B cell (primary cell): ENCODE results near the gene PAPSS2. TPM values are rescaled to one million over a fixed set of nuclear protein-coding genes. Genes with fewer than 3 reads are reported as not detected.

Source experiments
- ATAC-seq: fragments of 200-7000 bp; cut with Tn5 transposase; one replicate; pipeline ENCODE4 v1.10.0; 2021; ENCODE audit warnings: low read depth, mild to moderate bottlenecking, moderate number of reproducible peaks, moderate library complexity
- CTCF ChIA-PET: fragments of 350-600 bp; sonication (Branson Sonifier 250); formaldehyde crosslinking; loops from one replicate; lab custom pipeline; 2021; ENCODE audit warnings: antibody characterized with exemption, inconsistent platforms; lab: Charles Lee
- POLR2A ChIA-PET: fragments of 350-600 bp; sonication (Branson Sonifier 250); formaldehyde crosslinking; loops from one replicate; lab custom pipeline; 2021; ENCODE audit warnings: antibody characterized with exemption; lab: Charles Lee
- DNase-seq: peaks from one replicate; pipeline ENCODE4 v3.0.0; 2013
- H2AFZ ChIP-seq: 2 replicates; pipeline ENCODE4 v1.6.1; 2012; ENCODE audit warnings: mild to moderate bottlenecking, low read depth, low read length; ENCODE audit not compliant: insufficient read depth, poor library complexity, severe bottlenecking
- H3K27ac ChIP-seq, 2 donors: 1 replicate in 1 of 2; 2 replicates in 1 of 2; pipeline ENCODE4 v1.5.1; 2012 to 2013; ENCODE audit warnings: low read length in 2 of 2, mild to moderate bottlenecking in 2 of 2, moderate library complexity in 1 of 2
- H3K27me3 ChIP-seq, 4 experiments: fragments of 200-600 bp in 1 of 4; sonication (generic) in 1 of 4; replicated peaks in 1 of 4; 1 replicate in 2 of 4; 2 replicates in 2 of 4; pipeline versions ENCODE4 v1.6.1 to v1.7.0; 2013 to 2016; ENCODE audit warnings: low read length in 3 of 4, mild to moderate bottlenecking in 2 of 4, mixed read lengths in 1 of 4, moderate library complexity in 1 of 4; ENCODE audit not compliant: insufficient read depth in 4 of 4, control insufficient read depth in 3 of 4; ENCODE audit errors: control extremely low read depth in 1 of 4
- H3K36me3 ChIP-seq, 2 experiments: replicated peaks in 1 of 2; 1 replicate in 1 of 2; 2 replicates in 1 of 2; pipeline versions ENCODE4 v1.6.1 to v1.7.1; 2013; ENCODE audit warnings: low read length in 1 of 2; ENCODE audit not compliant: insufficient read depth in 2 of 2, control insufficient read depth in 1 of 2; ENCODE audit errors: control extremely low read depth in 1 of 2, extremely low read depth in 1 of 2
- H3K4me1 ChIP-seq, 2 donors: fragments of 200-600 bp in 1 of 2; sonication (generic) in 1 of 2; 1 replicate in 1 of 2; 2 replicates in 1 of 2; pipeline versions ENCODE4 v1.5.1 to v1.6.1; 2013 to 2017; ENCODE audit warnings: low read length in 2 of 2; ENCODE audit not compliant: control insufficient read depth in 2 of 2, insufficient read depth in 2 of 2
- H3K4me2 ChIP-seq: replicated peaks from 2 replicates; pipeline ENCODE3; 2012; ENCODE audit warnings: mild to moderate bottlenecking, low read depth, low read length; ENCODE audit not compliant: poor library complexity, severe bottlenecking
- H3K4me3 ChIP-seq, 5 experiments: fragments of 200-600 bp in 1 of 5; sonication (generic) in 1 of 5; 1 replicate in 3 of 5; 2 replicates in 2 of 5; pipeline versions ENCODE4 v1.5.1 to v1.7.0; 2011 to 2016; ENCODE audit warnings: low read length in 4 of 5, mild to moderate bottlenecking in 4 of 5, low read depth in 2 of 5, control low read depth in 1 of 5, moderate library complexity in 1 of 5; ENCODE audit not compliant: insufficient read depth in 1 of 5; ENCODE audit errors: control extremely low read depth in 1 of 5, extremely low read depth in 1 of 5
- H3K79me2 ChIP-seq: fragments of 200-600 bp; sonication (generic); one replicate; pipeline ENCODE4 v1.6.0; 2016; ENCODE audit warnings: low read length; ENCODE audit not compliant: control insufficient read depth, insufficient read depth
- H3K9ac ChIP-seq: fragments of 200-600 bp; sonication (generic); 2 replicates; pipeline ENCODE4 v1.6.1; 2017; ENCODE audit warnings: mild to moderate bottlenecking, low read length, moderate library complexity
- H3K9me3 ChIP-seq, 3 donors: one replicate each; pipeline versions ENCODE4 v1.6.1 to v1.7.1; 2013; ENCODE audit warnings: low read length in 2 of 3; ENCODE audit not compliant: control insufficient read depth in 2 of 3, insufficient read depth in 1 of 3; ENCODE audit errors: control extremely low read depth in 1 of 3
- H4K20me1 ChIP-seq: 2 replicates; pipeline ENCODE4 v1.6.0; 2012; ENCODE audit warnings: mild to moderate bottlenecking, low read length; ENCODE audit not compliant: insufficient read depth, control insufficient read depth, poor library complexity, severe bottlenecking
- H3K27ac Mint-ChIP-seq: one replicate; pipeline ENCODE4 v1.8.0; 2021; ENCODE audit warnings: mixed read lengths
- H3K27me3 Mint-ChIP-seq: one replicate; pipeline ENCODE4 v1.8.0; 2021; ENCODE audit warnings: mixed read lengths
- H3K4me1 Mint-ChIP-seq: one replicate; pipeline ENCODE4 v1.8.0; 2021; ENCODE audit warnings: mixed read lengths
- H3K4me3 Mint-ChIP-seq: one replicate; pipeline ENCODE4 v1.8.0; 2021; ENCODE audit warnings: mixed read lengths
- H3K9me3 Mint-ChIP-seq: one replicate; pipeline ENCODE4 v1.8.0; 2022; ENCODE audit warnings: mixed read lengths; ENCODE audit not compliant: insufficient read depth
- EZH2 ChIP-seq: IDR thresholded peaks from 2 replicates; pipeline ENCODE4 v1.6.1; 2012; ENCODE audit warnings: borderline replicate concordance, low read depth, mild to moderate bottlenecking, moderate library complexity, low read length; ENCODE audit not compliant: insufficient read depth, poor library complexity, severe bottlenecking
- WGBS: methylation state at CpG from one replicate; pipeline ENCODE4 v1.1.5; 2013; ENCODE audit warnings: missing lambda C conversion rate; ENCODE audit not compliant: insufficient coverage; 5-methylcytosine and 5-hydroxymethylcytosine counted together
- intact Hi-C: fragments of 100-400 bp; cut with micrococcal nuclease; formaldehyde crosslinking; loops from one replicate; pipeline ENCODE4 v1.10.0; 2022
- polyA plus RNA-seq: library from polyadenylated mRNA; depleted of rRNA; stranded (reverse); fragments of >200 nt; gene quantifications from 2 replicates; pipeline ENCODE4 v1.2.3, GENCODE V29; 2012
- total RNA-seq, 2 donors: library from RNA; stranded (reverse); fragments of 120-200 nt in 1 of 2; gene quantifications; 1 replicate in 1 of 2; 2 replicates in 1 of 2; pipeline versions ENCODE4 v1.2.3 to v1.2.4, GENCODE V29; 2013 to 2022
- TF ChIP-seq, protein P1 (sequence below): fragments of 200-600 bp; IDR thresholded peaks from one replicate; pipeline ENCODE4 v1.8.0; 2022; ENCODE audit warnings: antibody characterized with exemption, mild to moderate bottlenecking

PAPSS2 gene
- total and polyA plus RNA-seq, 2 donors (not counting 1 experiment from before 2014, with no cell fraction given), result not detected

DNA sequence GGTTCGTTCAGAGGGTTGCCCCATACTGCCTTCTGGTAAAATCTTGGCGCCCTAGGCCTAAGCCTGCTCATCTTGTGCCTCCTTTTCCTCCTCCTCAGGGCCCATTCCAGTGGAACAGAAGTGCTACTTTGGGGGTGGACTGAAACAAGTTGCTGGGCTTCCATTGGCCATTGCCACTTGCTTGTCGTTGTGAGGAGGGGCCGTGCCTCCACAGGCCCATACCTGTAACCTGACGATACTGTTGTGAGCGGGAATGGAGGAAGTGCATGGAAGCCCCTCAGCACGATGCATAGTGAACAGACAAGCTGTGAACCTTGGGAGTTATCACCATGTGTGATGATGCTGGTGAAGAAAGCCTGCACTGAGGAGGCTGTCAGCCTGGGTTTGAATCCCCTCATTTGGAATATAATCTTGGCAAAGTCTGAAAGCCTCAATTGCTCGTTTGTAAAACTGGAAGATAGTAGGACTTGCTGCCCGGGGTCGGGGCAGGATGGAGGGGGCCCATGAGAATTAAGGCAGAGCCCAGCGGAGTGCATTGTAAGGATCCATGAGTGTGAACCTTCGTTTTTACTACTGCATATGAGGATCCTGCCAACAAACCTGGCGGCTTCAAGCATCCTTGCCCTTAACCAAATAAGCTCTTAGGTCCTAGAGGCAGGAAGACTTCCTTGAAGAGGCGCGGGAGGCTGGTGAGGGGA lies 671 bp upstream of the PAPSS2 start:
- H2AFZ ChIP-seq, result no peak overlapping the region
- Mint-ChIP-seq H3K9me3 (no peaks in the 10 kb centered on the region), H3K4me3 (peak overlapping the region; percentile 78), H3K27me3 (peaks cover 44% of the 10 kb centered on the region), H3K27ac (no peak overlapping the region), H3K4me1 (peaks cover 14% of the 10 kb centered on the region)
- no peaks in the 10 kb centered on the region for H3K36me3 ChIP-seq
- H3K4me3 ChIP-seq, result no peak overlapping the region
- H3K79me2 ChIP-seq, result no peaks in the 10 kb centered on the region
- no peaks in the 10 kb centered on the region for H4K20me1 ChIP-seq
- TF ChIP-seq, protein P1, sequence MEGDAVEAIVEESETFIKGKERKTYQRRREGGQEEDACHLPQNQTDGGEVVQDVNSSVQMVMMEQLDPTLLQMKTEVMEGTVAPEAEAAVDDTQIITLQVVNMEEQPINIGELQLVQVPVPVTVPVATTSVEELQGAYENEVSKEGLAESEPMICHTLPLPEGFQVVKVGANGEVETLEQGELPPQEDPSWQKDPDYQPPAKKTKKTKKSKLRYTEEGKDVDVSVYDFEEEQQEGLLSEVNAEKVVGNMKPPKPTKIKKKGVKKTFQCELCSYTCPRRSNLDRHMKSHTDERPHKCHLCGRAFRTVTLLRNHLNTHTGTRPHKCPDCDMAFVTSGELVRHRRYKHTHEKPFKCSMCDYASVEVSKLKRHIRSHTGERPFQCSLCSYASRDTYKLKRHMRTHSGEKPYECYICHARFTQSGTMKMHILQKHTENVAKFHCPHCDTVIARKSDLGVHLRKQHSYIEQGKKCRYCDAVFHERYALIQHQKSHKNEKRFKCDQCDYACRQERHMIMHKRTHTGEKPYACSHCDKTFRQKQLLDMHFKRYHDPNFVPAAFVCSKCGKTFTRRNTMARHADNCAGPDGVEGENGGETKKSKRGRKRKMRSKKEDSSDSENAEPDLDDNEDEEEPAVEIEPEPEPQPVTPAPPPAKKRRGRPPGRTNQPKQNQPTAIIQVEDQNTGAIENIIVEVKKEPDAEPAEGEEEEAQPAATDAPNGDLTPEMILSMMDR, result no peak
- no peak for TF ChIP-seq EZH2
- no peak overlapping the region for H3K27ac ChIP-seq
- intact Hi-C loops, result loop anchor here (5.0 kb wide), 1 partner anchor 113 kb away; no protein-coding TSS in a partner anchor
- DNase-seq, result peak; percentile 6
- H3K9me3 ChIP-seq, result peaks cover 0 to 5% (median 0%) of the 10 kb centered on the region in 3 donors
- no peak overlapping the region for H3K9ac ChIP-seq
- ChIA-PET CTCF (interaction anchor here (1.7 kb wide), 1 partner anchor 894 kb away, joined by 3 read pairs; no protein-coding TSS in a partner anchor), POLR2A (no interaction called here)
- no peak for ATAC-seq
- H3K27me3 ChIP-seq, result peaks cover 0 to 31% (median 21%) of the 10 kb centered on the region in 4 experiments
- peak overlapping the region; percentile 91 for H3K4me2 ChIP-seq
- H3K4me1 ChIP-seq, result peaks cover 8 to 12% of the 10 kb centered on the region in 2 donors
- WGBS, result 85% methylated on average over 12 of the region's 15 CpGs

DNA sequence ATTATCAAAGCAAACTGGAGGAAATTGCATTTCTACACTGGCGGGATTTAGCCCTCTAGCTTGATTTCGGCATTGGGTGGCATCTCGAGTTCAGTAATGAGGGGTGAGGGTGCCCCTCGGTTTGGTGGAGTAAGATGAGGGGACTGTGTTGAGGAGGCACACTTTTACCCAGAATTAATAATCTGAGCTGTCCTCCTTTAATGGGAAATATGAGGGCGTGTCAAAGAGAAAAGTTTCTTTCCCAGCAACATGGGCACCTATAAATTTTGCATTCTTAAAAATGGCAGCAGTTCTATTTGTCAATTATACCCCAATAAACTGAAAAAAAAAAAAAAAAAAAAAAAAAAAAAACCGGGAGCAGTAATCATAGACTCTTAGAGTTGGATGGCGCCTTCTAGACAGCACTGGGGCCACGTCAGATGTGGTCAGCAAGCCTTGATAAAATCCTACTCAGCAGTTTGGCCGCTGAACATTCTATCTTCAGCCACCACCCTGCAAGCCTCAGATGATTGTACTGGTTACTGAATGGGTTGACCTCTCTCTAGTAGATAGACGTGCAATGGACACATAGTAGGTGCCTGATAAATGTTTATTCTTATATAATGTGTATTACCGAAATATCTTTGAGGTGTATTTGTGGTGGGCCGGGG lies 931 bp downstream of the PAPSS2 start:
- POLR2A ChIA-PET, result no interaction called here

More for the DNA sequence above, 931 bp downstream of the PAPSS2 start:
- peaks cover 0 to 5% (median 0%) of the 10 kb centered on the region in 3 donors for H3K9me3 ChIP-seq
- WGBS, result 22% methylated on average over 5 of the region's 12 CpGs
- no peaks in the 10 kb centered on the region for H3K36me3 ChIP-seq
- H3K4me1 Mint-ChIP-seq, result peaks cover 14% of the 10 kb centered on the region
- no peaks in the 10 kb centered on the region for H4K20me1 ChIP-seq
- no peak overlapping the region for H3K27ac Mint-ChIP-seq
- peak overlapping the region; percentile 85 for H3K4me3 Mint-ChIP-seq
- ATAC-seq, result no peak
- CTCF ChIA-PET, result interaction anchor here (0.7 kb wide), 1 partner anchor 249 kb away, joined by 3 read pairs; no protein-coding TSS in a partner anchor
- no peak for DNase-seq
- H3K9ac ChIP-seq, result peak overlapping the region; percentile 63
- H3K79me2 ChIP-seq, result no peaks in the 10 kb centered on the region
- peaks cover 8 to 12% of the 10 kb centered on the region in 2 donors for H3K4me1 ChIP-seq
- H3K4me3 ChIP-seq, result peak overlapping the region; percentile 29 to 61 (median 52)
- no peaks in the 10 kb centered on the region for H3K9me3 Mint-ChIP-seq
- H3K27me3 ChIP-seq, result peaks cover 0 to 31% (median 22%) of the 10 kb centered on the region in 4 experiments
- H3K27ac ChIP-seq, result no peak overlapping the region
- TF ChIP-seq EZH2, result no peak
- TF ChIP-seq, protein P1, result no peak
- H3K4me2 ChIP-seq, result peak overlapping the region; percentile 91
- peak overlapping the region; percentile 70 for H2AFZ ChIP-seq
- H3K27me3 Mint-ChIP-seq, result peaks cover 44% of the 10 kb centered on the region
- intact Hi-C loops, result no loop called here
